ENCODE results near the gene FGF12.

Gene FGF12

DNA sequence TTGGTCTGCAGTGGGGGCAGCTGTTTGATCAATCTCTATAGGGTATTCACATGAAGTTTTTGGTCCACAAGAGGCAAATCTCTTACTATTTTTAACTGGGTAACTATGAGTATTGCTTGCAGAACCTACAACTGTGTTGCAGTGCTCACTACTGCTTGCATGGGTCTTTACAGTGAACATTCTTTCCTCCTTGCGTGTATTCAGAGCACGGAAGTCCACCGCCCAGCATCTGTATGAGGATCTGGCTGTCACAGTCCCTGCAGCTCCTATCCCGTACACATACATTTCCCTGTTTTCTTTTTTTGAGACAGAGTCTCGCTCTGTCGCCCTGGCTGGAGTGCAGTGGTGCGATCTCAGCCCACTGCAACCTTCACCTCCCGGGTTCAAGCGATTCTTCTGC lies 449.9 kb downstream of the FGF12 start:
- in situ Hi-C loops (cut with HindIII; ENCODE audit: low sequenced_read_pairs) = no loop called here

DNA sequence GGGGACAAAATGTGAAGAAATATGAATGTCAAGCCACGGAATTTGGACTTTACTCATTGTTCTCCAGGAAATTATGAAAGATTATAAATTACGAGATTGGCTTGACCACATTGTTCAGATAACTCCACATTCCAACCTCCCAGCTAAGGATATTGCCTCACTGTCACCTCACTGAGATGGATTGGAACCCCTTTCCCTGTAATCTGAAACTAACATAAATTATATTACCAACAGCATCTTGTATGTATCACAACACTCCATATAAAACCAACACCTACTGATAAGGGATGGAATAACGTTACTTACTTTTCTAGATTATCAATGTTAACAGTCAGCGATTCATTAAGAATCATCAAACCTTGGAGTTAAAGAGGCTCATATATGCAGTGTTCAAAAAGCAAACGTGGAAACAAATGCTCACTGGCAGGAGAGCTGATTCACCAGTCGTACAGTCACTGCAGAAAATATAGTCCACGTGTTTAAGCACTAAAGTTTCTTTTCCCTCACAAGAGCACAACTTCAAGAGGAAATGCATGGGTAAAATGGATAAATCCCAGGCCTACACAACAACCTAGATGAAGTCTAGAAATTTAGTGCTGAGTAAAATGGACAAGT lies 451.5 kb downstream of the FGF12 start:
- in situ Hi-C loops (cut with HindIII; ENCODE audit: low sequenced_read_pairs) = no loop called here

DNA sequence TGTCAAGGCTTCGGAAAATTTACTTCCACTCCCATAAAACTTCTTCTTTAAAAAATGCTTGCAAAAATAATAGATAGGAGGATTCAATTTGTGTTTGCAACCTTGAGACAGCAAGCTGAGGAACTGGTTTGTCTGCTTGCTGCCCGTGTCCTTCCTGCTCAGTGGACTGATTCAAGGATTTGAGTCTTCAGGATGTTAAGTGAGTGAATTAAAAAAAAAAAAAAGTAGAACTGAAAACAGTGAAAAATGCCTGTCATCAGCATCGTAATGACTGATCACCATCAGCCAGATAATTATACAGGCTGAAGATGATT lies 453.7 kb downstream of the FGF12 start:
- in situ Hi-C loops (cut with HindIII; ENCODE audit: low sequenced_read_pairs) = no loop called here

DNA sequence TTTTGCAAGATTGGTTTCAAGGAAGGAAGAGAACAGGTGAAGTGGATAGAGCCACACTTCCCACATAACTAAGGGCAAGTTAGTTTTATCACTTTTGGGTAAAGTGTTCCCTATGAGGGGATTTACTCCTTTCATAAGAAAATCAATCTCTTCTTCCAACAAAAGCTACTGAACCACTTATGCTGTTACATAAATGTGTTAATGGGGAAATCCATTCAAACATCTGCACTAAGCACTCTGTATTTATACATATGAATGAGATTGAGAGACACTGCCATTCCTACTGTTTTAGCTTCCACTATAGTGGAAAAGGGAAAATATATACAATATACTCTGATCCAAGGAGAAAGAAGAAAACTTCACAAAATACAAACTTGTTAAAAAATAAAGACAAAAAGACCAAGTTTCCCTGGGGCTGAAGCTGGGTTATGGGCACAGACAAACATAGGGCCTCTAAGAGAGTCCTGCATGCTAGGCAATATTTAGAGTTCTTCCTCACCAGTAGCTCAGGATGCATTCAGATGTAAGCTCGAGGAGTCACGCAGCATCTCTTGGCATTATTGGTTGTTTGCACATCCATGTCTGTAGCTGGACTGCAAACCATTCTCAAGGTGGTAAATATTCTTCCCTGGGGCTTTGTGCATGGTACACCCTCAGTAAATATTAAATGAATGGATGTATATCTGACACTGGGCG lies 454.2 kb downstream of the FGF12 start:
- in situ Hi-C loops (cut with HindIII; ENCODE audit: low sequenced_read_pairs) = no loop called here

DNA sequence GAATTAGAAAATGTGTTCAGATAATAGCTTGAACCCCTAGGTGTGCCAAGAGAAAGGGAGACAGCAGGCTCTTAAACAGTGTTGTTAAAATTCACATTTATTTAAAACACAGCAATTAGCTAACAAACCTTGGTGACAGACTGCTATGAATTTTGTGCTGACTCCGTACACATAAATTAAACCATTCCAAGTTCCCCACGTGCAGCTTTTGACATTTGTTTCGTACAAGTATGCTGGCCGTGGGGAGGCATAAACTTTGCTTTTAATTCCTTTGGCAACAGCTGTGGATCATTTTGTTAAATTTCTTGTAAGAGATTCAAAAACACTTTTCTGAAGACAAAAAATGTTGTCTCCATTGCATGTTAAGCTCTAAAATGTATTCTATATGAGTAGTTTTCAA lies 465.3 kb downstream of the FGF12 start:
- in situ Hi-C loops (cut with HindIII; ENCODE audit: low sequenced_read_pairs) = no loop called here

DNA sequence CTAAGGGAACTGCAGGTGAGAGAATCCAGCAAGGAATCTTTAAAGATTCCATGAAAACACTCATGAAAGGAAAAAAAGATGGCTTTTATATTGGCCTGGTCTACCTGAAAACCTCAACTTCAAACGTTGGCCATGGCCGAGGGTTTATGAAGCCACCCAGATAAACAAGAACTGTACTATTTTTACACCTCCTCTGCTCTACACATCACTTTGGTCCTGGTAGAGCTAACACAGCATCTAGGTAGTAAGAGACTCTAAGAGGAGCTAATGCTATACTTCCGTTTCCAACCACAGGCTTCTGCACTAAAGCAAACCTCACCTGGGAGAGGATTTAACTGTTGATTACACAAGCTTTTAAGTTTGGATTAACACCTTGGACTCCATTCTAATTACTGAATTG lies 466.2 kb downstream of the FGF12 start:
- in situ Hi-C loops (cut with HindIII; ENCODE audit: low sequenced_read_pairs) = no loop called here

DNA sequence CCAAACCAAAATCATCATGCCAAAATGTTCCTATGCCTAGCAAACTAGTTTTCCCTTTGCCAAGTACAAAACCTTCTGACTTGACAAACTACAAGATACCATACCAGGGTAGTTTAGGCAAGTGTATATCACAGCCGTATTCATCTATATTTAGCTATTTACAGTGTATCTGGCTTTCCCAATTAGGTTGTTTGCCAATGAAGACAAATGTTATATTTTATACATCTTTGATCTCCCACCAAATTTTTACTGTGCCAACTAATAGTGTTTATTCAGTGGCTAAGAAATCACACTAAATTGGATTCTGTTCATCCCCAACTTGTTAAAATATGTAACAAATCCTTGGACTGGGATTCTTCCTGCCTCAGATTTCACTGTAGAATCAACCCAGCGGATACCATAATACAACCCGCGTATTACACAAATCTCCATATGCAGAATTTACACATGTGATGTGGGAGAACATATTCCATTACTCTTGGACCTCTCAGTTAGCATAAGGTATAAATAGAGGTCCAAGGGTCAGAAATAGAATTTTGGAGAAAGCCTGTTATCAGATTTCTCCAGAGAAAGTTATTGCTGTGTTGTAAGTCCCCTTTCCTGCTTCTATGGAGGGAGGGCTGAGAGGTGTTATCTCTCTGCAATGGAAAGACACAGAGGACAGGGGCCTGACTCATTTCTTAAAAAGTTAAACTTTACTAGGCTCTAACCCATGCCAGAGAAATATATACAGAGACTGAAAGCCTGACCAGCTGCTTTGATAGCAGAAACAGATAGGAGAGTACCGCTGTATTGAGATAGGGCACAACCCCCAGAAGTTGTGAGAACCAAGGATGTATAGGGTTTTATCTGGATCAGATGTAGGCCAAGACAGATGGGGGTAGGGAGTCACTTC lies 467.0 kb downstream of the FGF12 start:
- in situ Hi-C loops (cut with HindIII; ENCODE audit: low sequenced_read_pairs) = no loop called here

DNA sequence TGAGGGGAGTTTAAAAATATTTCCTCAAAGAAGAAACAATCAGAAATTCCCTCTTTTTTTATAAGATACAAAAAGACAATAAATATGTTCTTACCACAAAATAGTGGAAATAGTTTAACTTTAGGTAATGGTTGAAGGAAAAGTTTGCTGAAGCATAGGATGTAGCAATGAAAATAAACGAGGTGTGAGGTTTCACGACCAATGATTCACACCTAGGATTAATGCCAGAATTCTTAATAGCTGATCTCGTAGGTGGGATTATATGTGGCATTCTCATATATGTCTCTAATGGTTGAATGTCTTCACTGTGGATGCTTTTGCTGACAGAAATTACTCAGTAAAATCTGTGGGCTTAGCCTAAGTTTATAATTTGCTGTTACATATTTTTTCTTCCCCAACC lies 467.7 kb downstream of the FGF12 start:
- in situ Hi-C loops (cut with HindIII; ENCODE audit: low sequenced_read_pairs) = no loop called here

DNA sequence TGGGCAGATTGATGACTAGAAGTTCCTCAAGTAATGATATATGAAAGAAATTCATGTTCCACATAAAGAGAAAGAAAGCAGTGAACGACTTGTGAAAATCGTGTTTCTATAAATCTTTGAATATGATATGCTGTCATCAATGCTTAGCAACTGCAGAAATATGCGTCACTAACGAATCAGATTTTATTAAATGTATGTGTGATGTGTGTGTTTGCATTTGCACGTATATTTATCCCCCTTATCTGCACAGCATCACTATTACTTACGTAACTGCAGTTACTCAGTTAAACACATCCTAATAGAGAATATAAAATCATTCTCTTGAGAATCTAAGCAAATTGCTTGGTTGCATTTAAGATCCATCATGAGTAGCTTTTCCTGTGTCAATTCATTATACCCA lies 468.6 kb downstream of the FGF12 start:
- in situ Hi-C loops (cut with HindIII; ENCODE audit: low sequenced_read_pairs) = no loop called here

DNA sequence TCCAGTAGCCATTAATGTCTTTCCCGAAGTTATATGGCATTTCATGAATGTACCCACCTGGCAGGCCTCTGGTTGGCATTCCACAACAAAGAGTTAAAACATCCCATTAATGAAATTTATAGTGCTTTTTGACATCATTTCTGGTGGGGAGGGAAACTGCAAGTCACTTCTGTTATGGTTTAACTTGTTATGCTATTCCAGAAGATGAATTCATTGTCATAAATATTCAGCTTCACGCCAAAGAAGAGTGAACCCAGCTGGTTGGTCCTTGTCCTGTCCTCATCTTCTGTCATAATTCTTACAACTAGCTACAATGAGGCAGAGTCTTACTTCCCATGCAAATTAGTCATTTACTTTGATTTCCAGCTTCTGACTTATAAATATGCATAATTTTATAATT lies 471.5 kb downstream of the FGF12 start:
- in situ Hi-C loops (cut with HindIII; ENCODE audit: low sequenced_read_pairs) = no loop called here

DNA sequence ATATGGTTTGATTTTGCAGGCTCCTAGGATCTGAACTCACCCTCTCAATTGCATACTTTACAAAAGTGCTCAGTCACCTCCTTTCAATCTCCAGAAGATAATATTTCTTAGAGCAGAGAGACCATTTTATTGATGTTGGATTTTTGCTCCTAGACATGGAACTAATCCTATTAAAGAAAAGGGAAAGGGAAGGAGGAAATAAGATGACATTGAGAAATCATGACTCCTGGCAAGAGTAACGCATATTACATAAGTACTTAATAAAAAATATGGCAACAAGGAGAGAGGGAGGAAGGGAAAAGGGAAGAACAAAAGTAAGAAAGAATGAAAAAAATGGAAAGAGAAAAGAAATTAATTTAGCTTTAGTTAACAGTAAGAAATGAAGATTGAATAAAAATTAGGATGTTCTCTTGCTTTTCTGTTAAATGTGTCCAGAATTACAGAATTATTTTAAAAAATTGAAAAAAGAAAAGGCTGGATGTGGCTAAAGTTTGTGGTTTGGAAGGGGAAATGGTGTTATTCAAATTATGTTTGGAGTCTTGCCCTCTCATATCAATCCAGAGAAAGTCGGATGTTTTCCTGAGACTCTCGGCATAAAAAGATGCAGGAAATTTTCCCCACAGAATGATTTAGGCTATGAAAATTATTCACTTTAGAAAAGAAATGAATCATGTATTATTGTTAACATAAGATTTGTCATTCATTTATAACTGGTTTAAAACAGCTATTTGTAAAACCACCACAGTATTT lies 474.0 kb downstream of the FGF12 start:
- in situ Hi-C loops (cut with HindIII; ENCODE audit: low sequenced_read_pairs) = no loop called here

DNA sequence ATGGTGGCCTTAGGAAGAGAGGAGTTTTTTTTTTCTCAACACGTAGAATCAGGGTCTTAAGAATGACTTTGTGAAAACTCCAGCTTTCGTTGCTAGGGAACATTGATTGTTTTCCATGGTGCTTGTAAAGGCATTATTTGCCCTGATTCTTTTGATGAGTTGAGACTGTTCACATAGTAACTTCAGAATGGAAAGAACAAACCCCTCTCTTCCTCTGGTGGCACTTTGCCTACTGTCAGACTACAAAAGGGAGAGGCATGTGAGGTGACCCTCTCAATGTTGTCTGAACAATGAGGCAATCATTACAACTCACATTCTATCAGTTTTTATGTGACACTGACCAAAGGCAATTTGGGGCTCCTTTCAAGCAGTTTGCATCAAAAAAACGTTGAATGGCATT lies 477.8 kb downstream of the FGF12 start:
- in situ Hi-C loops (cut with HindIII; ENCODE audit: low sequenced_read_pairs) = no loop called here

DNA sequence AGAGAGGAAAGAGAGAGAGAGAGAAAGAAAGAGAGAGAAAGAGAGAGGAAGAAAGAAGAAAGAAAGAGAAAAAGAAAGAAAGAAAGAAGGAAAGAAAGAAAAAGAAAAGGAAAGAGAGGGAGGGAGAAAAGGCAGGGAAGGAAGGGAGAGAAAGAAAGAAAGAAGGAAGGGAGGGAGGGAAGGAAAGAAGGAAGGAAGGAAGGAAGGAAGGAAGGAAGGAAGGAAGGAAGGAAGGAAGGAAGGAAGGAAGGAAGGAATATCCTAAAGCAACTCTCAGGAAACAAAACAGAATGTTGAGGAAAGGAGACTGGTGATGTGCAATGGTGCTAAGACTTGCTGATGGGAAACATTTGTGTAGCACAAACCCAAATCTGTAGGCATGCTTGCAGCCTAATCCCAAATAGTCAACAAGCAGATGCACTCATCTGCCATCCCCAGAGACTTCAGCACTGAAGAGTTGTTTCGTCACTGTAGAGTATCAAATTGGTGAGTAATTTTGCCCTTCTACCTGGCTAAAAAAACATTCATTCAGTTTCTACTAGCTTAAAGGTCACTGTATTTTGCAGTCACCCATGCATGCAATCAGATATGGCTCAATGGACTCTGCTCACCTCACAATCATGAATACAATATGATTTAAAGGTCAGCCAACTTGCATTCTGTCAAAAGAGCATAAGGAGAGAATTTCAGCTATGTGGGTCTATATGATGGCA lies 480.3 kb downstream of the FGF12 start:
- in situ Hi-C loops (cut with HindIII; ENCODE audit: low sequenced_read_pairs) = no loop called here

DNA sequence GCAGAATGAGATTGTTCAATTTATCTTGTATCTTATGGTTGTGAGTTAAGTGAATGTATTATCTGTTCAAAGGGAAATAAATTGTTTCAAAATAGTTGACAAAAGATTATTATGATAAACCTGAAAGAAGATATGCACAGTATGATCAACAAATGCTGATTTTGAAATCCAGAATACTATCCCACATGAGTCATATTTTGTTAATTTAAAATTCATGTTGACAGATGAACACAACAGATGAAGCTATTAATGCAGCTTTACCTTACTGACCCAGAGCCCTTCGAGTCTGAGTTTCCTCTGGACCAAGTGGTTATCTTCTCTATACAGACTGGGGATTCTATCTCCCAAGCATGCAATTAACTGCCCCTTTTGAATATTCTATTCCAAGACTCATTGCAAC lies 482.8 kb downstream of the FGF12 start:
- in situ Hi-C loops (cut with HindIII; ENCODE audit: low sequenced_read_pairs) = no loop called here

DNA sequence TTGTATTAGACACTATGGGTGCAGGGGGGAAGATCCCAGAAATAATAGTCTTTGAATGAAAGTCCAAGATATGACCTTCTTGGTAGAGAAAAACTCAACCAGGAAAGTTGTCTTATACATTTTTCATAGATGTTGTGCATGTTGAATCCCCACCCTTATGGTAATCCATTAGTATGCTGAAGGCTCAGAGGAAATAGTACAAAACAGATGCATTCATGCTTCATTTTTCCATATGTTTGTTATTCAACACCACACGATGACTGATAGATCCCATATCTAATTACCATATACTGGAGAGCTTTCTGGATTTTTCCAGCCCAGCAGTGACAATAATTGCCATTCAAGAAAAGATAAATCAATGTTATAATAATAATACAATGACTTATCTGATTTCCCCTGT lies 487.4 kb downstream of the FGF12 start:
- in situ Hi-C loops (cut with HindIII; ENCODE audit: low sequenced_read_pairs) = no loop called here

DNA sequence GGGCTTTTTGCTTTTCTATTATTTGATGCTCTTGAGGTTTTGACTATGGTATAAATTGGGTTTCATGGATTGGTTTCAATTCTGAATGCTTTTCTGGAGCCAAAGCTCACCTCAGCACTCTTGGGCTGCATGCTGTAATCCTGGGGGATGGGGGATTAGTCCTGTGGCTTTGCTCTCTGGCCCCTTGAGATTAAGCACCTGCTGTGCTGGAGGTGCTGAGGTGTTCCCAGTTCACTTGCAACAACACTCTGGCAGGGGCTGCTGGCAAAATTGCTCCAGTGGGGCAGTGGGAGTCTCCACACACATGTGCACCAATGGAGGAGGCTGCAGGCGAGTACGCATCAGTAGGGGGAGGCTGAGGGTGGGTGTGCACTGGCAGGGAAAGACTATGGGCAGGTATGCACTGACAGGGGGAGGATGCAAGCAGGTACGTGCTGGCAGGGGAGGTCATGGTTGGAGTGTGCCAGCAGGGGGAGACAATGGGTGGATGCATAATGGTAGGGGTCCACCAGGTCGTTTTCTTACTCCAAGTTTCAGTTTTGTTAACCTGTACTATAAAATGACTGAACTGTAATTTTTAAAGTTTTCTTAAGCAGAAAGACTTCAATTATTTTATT lies 489.2 kb downstream of the FGF12 start:
- in situ Hi-C loops (cut with HindIII; ENCODE audit: low sequenced_read_pairs) = no loop called here

DNA sequence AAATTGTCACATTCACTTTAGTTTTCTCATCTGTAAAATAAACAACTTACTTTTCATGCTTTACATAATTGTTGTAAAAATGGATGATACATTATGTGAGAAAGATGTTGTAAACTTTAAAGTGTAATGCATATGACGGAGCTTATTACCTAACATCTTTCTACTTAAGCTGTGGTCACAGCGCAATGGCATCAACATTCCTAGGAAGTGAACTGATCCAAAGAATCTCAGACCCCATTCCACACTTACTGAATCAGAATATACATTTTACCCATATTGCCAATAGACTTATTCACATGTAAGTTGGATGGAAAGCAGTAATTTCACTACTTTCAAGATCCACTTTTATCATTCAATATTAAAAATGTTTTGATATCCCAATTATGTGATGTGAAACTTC lies 497.5 kb downstream of the FGF12 start:
- in situ Hi-C loops (cut with HindIII; ENCODE audit: low sequenced_read_pairs) = no loop called here

DNA sequence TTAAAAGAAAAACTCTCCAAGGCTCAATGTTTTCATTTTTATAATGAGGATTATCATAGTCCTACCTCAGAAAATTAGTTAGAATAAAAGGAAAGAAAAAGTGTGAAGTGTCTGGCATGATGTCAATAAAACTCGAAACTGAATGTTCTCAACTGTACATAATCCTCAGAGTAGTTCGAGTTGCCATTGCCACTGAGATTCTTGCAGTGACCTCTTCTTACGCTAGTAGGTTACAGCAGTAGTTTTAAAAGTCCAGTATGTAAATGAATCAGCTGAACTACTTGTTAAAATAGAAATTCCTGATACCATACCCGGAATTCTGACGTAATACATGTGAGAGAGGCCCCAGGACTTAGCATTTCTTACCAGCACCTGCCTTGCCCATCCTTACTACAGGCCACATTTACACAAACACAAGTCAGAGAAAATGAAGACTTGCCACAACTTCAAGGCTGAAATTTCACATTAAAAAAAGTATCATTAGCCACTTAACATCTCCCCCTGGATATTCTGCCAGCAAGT lies 502.6 kb downstream of the FGF12 start:
- in situ Hi-C loops (cut with HindIII; ENCODE audit: low sequenced_read_pairs) = no loop called here

DNA sequence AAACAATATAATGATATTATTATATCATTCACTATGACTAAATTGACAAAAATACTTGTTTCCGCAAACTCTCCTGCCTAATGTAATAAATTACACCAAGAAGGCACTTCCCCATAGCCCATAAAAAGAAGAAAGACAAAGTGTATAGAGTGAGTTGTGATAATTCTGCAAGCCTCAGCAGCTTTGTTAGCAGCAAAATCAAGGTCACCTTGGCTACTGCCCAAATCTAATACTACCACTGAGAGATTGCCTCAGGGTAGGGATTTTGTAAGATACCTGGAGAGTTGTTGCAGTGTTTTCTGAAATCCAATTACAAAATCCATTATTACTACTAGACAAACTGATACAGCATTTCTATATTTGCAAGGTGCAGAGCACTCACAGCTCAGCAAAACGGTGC lies 503.5 kb downstream of the FGF12 start:
- in situ Hi-C loops (cut with HindIII; ENCODE audit: low sequenced_read_pairs) = no loop called here

DNA sequence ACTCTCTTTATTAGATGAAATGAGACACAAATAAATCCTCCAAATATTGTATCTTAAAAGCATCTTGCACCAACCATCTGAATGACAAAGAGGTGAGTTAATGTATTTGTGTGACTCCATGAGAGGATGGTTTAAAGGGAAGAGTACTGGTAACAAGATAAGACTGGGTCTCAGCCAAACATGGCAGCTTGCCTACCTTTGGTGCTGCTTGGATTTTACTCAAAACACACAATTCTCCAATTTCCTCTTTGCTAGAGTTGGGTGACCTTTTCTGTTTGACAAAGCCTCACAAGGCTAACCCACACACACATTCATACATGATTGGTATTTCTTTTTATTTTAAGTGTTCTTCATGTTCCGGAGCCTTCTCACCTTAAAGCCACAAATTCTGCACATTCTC lies 506.4 kb downstream of the FGF12 start:
- in situ Hi-C loops (cut with HindIII; ENCODE audit: low sequenced_read_pairs) = no loop called here
